LNCAP (cell line): ENCODE data around the gene GRIK2.

Source experiments
- TF ChIP-seq, protein P1 (sequence below): fragments of 450-650 bp; IDR thresholded peaks from 2 replicates; pipeline ENCODE4 v1.5.1; 2017; ENCODE audit warnings: mild to moderate bottlenecking

Gene GRIK2

DNA sequence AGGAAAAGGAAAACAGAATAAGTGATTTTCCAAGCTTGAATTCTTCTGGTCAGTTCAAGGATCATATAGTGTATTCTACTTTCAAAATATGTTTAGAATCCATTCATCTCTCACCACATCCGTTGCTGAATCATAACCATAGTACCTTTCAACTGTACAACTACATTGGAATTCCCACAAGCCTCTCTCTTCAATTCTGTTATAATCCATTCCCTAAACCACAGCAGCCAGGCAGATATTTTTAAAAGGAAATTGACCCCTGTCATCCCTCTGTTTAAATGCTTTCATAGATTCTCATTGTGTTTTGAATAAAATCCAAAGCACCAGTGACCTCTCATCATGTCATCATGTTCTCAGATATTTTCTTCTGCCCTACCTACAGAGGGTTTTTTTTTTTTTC lies 412.7 kb downstream of the GRIK2 start:
- TF ChIP-seq, protein P1, sequence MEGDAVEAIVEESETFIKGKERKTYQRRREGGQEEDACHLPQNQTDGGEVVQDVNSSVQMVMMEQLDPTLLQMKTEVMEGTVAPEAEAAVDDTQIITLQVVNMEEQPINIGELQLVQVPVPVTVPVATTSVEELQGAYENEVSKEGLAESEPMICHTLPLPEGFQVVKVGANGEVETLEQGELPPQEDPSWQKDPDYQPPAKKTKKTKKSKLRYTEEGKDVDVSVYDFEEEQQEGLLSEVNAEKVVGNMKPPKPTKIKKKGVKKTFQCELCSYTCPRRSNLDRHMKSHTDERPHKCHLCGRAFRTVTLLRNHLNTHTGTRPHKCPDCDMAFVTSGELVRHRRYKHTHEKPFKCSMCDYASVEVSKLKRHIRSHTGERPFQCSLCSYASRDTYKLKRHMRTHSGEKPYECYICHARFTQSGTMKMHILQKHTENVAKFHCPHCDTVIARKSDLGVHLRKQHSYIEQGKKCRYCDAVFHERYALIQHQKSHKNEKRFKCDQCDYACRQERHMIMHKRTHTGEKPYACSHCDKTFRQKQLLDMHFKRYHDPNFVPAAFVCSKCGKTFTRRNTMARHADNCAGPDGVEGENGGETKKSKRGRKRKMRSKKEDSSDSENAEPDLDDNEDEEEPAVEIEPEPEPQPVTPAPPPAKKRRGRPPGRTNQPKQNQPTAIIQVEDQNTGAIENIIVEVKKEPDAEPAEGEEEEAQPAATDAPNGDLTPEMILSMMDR, result no peak

DNA sequence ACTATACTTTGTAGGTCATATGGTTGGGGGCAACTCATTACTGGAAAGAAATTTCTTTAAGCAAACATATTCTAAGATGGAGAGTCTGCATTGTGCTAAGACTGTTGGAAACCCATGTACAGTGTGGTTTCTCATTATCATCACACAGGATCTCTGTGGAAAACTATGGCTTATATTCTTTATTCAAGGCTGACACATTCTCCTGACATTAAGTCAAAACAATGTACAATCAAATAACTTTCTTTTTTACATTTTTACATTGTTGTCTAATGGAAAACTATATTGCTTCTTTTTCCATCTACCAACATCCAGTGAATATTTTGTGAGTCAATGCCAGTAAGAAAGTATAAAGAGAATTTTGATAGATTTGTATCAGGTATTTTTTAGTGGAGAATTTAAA lies 417.6 kb downstream of the GRIK2 start:
- TF ChIP-seq, protein P1, result no peak

DNA sequence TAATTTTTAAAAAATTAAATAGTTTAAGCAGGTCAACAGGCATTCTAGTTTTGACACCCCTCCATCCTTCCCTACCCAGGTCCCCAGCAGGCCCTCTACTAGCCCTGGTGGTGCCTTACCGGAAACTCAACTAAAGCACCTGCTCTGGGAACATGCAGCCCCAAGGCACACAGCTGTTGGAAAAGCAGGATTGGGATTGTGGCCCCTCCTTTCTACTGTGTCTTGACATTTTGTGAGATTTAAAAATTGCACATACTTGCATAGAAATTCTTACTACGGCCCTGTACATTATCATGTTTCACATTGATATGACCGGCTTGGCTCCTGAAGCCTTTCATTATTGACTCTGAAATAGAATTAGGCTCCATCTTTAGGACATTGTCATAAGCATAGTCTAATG lies 423.2 kb downstream of the GRIK2 start:
- TF ChIP-seq, protein P1, result no peak

DNA sequence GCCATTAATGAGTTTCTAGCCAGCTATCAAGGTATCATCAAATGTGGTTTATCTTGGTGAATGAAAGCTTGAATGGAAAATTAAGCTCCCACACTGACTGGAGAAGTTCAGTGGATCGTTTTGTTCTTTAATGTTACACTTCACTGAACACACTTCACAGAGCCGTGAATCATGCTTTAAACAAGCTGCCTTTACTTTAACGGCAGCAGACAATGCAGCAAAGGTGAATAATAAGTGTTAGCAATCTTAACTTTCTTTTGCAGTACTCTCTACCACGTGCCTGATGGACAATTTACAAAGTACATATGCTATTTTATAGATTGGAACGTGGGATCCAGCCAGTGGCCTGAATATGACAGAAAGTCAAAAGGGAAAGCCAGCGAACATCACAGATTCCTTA lies 424.5 kb downstream of the GRIK2 start:
- TF ChIP-seq, protein P1, result no peak

DNA sequence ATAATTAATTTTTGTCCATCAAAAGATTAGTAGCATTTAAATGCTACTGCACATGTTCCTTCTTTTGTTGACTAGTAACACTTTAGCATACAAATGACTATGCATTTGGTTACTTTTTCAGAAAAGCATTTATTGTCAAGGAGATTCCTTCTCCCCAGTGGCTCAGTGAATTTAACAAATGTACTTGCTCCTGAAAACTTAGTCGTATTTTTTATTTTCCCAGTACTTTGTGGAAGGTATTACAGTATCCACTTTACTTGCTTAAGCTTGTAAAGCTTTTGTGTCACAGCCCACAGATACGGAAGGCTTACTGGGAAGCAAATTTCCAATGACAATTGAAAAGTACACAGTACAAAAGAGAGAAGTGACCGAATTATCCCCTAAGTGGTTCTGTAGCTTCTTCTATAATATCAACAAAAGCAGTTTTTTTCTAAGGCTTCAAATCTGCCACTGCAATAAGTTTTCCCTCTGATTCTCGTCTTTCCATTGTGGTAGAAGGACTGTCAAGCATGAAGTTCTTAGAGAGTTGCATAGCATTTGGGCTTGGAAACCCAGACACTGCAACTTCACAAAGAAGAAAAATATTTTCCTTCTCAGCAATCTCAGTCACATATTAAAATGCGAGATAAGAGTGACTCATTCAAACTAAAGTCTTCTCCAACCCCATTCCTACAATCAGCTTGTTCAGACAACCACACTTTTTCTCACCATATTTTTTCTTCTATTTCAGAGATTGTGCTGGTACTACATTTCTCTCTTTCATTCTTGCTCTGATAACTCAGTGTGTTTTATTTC lies 431.2 kb downstream of the GRIK2 start:
- TF ChIP-seq, protein P1, result no peak

DNA sequence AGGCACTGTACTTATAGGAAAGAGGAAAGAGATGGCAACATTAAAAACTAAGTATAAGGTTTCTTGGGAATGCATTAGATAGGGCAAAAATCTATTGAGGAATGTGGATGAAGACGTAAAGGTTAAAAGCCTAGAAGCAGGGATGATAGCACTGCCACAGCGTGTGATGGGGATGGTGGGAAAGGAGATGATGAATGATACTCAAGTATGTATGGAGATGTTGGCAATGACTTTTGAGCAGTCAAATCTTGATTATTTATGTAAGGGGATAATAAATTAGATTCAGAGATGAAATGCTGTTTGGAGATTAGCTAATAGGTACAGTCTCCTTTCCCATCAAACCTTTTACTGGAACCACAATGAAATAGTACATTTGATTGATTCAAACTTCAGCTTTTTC lies 432.8 kb downstream of the GRIK2 start:
- TF ChIP-seq, protein P1, result no peak

DNA sequence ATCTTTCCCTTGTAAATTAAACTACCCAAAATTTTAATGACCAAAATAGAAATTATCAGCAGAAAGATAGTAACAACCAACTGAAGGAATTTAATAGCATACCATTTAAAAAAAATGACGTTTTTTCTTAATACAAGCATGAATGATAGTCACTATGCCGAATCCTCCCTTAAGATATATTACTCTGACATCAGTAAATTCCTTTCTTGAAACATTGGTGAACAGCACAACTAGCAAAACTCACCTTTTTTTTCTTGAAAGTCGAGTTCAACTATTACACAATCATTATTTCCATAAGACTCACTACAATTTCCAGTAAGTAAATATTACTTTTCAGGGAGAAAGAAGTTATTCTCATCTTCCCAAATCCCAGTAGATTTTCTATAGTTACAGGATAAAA lies 433.2 kb downstream of the GRIK2 start:
- TF ChIP-seq, protein P1, result no peak
